Measurements from ENCODE around the gene CCDC63. TPM values are rescaled to one million over a fixed set of nuclear protein-coding genes. Genes with fewer than 3 reads are reported as not detected.

CCDC63 gene
- total RNA-seq, 2 experiments from 2014 or later = not detected

DNA sequence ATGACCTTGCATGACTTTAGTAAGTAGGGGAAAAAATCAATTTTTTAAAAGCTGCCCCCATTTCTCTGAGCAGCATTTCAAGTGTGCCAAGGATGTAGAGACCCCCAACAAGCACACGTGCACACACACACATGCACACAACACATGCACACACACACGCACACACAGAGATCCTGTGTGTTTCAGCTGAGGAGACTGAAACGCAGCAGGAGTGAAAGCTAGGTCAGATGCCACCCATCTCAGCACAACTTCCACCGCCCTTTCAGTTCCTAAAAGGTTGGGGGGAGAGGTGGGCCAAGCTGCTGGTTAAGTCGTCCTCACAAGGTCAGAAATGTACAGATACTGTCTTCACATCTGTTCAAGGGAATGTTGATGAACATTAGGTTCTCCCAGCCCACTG is 59.7 kb downstream of the CCDC63 start:
- H3K27me3 Mint-ChIP-seq = no peaks in the 10 kb centered on the region
- no peaks in the 10 kb centered on the region for H3K4me1 Mint-ChIP-seq
- H3K9me3 Mint-ChIP-seq (ENCODE audit: low read depth) = no peaks in the 10 kb centered on the region
- CTCF ChIA-PET = interaction anchor here (2.6 kb wide), 1 partner anchor 11 kb away, joined by 9 read pairs; no protein-coding TSS in a partner anchor
- no peak overlapping the region for H3K4me3 Mint-ChIP-seq
- H3K27ac Mint-ChIP-seq = no peak overlapping the region
- ATAC-seq = no peak
- no peaks in the 10 kb centered on the region for H3K36me3 Mint-ChIP-seq
- no peak for DNase-seq

DNA sequence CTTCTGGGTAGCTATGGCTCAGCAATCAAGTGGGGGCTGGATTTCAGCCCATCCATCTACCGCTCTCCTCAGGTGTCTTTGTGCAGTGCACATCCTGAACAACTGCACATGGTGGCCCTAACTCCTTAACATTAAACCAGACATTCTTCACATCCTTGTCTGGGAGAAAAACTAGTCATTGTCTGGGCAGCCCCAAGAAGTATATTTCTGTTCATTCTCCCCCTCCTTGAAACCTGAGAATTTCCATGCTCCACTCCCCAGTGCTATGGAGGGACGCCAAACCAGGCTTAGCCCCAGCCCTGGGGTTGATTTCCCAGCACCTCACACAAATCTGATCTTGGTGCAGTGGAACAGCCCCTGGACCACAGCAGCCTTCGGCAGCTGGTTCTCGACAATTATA is 60.2 kb downstream of the CCDC63 start:
- Mint-ChIP-seq H3K36me3 (no peaks in the 10 kb centered on the region), H3K27ac (no peak overlapping the region), H3K4me3 (no peak overlapping the region), H3K4me1 (no peaks in the 10 kb centered on the region), H3K9me3 (ENCODE audit: low read depth) (no peaks in the 10 kb centered on the region), H3K27me3 (no peaks in the 10 kb centered on the region)
- ATAC-seq (no peak), DNase-seq (no peak)
- CTCF ChIA-PET = interaction anchor here (2.6 kb wide), 1 partner anchor 11 kb away, joined by 9 read pairs; no protein-coding TSS in a partner anchor

DNA sequence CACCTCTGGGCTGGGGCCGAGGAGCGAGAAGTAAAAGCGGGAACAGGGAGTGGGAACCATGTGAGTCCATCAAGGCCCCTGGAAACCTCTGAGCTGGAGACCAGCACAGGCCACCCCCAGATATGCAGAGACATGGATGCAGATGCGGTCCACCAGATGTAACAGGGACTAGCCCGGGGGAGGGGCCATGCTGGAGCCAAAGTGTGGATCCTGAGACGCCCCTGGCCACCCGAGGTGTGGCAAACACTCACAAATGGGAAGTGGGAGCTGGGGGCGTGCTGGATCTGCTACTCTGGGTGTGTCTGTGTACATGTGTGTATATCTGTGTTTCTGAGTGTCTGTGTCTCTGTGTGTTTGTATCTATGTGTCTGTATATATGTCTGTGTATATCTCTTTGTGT is 60.8 kb downstream of the CCDC63 start:
- ATAC-seq = no peak

DNA sequence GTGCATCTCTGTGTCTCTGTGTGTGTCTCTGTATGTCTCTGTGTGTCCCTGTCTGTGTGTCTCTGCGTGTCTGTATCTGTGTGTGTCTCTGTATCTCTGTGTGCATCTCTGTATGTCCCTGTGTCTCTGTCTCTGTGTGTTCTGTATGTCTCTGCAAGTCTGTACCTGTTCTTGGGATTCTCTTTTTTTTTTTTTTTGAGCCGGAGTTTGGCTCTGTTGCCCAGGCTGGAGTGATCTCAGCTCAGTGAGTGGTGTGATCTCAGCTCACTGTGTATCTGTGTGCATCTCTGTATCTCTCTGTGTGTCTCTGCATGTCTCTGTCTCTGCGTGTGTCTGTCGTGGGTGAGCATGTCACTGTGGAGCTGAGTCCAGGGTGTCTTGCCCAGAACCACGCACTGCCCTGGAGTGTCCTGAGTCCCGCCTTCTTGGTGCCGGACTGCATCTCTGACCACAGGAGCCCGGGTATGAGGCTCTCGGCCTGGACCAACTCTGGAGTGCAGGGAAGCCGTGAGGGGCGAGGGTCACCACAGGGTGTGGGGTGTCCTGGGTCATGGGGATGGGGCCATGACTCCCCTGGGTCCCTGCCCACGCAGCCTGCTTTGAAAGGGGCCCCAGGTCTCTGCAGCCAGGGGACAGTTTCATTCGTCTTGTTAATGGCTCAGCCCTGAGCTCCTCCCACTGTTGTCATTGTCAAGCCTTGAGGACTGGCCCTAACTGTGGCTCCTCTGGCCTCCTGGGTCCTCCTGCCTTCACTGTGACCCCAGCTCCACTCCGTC is 61.8 kb downstream of the CCDC63 start:
- Mint-ChIP-seq H3K36me3 (no peaks in the 10 kb centered on the region), H3K4me1 (no peaks in the 10 kb centered on the region), H3K9me3 (ENCODE audit: low read depth) (no peaks in the 10 kb centered on the region), H3K27ac (no peak overlapping the region), H3K27me3 (no peaks in the 10 kb centered on the region), H3K4me3 (no peak overlapping the region)
- CTCF ChIA-PET = interaction anchor here (0.6 kb wide), 1 partner anchor 396 kb away, joined by 3 read pairs; no protein-coding TSS in a partner anchor
- no peak for DNase-seq
- no peak for ATAC-seq

More for the DNA sequence above, 60.8 kb downstream of the CCDC63 start:
- H3K36me3 Mint-ChIP-seq = no peaks in the 10 kb centered on the region
- no peaks in the 10 kb centered on the region for H3K9me3 Mint-ChIP-seq (ENCODE audit: low read depth)
- CTCF ChIA-PET = interaction anchor here (2.6 kb wide), 1 partner anchor 12 kb away, joined by 9 read pairs; no protein-coding TSS in a partner anchor
- no peaks in the 10 kb centered on the region for H3K4me1 Mint-ChIP-seq
- no peak for DNase-seq
- H3K27ac Mint-ChIP-seq = no peak overlapping the region
- H3K4me3 Mint-ChIP-seq = no peak overlapping the region
- no peaks in the 10 kb centered on the region for H3K27me3 Mint-ChIP-seq

DNA sequence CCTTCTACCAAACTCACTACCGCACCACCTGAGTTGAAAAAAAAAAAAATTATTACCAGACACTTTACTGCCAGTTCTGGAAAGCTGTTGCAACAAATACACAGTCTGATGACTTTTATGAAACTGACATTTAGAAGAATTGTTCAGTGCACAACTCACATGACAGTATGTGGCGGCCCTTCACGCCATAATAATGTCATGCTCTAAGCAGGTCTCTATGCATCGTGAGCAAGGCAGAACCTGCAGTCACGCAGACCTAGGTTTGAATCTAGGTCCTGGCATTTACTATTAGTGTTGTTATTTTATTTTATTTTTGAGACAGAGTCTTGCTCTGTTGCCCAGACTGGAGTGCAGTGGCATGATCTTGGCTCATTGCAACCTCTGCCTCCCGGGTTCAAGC is 65.5 kb downstream of the CCDC63 start:
- peaks cover 10% of the 10 kb centered on the region for H3K27me3 Mint-ChIP-seq
- no peak for DNase-seq
- CTCF ChIA-PET = no interaction called here

DNA sequence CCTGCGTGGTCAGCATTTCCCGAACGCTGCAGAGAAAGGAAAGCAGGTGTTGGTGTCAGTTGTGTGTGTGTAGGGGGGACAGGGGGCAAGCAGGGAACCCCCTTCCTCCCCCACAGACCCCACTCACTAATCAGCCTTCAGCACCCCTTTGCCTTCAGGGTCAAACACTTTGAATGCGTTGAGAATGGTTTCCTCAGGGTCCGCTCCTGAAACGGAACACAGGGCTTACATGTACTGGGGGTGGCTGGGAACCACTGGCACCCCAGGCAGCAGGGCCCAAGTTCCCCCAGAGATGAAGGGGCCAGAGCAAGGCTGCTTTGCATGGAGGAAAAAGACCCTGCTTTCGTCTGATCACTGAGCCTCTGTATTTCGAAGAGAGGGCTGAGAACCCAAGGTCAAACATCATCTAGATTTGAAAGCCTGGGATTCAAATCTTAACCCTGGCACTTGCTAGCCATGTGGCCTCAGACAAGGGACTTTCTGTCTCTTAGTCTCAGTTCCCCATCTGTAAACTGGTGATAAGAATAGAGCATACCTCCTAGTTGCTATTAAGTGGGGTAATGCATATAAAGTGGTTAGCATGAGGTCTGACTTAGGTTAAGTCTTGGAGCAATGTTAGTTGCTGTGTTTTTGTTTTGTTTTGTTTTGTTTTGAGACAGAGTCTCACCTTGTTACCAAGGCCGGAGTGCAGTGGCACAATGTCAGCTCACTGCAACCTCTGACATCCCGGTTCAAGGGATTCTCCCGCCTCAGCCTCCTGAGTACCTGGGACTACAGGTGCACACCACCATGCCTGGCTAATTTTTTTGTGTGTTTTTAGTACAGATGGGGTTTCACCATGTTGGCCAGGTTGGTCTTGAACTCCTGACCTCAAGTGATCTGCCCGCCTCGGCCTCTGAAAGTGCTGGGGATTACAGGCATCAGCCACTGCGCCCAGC is 66.6 kb downstream of the CCDC63 start:
- H3K4me1 Mint-ChIP-seq = no peaks in the 10 kb centered on the region
- ATAC-seq = no peak
- no peak overlapping the region for H3K4me3 Mint-ChIP-seq
- no peaks in the 10 kb centered on the region for H3K9me3 Mint-ChIP-seq (ENCODE audit: low read depth)
- no peaks in the 10 kb centered on the region for H3K36me3 Mint-ChIP-seq
- no peak for DNase-seq
- peaks cover 14% of the 10 kb centered on the region for H3K27me3 Mint-ChIP-seq
- no peak overlapping the region for H3K27ac Mint-ChIP-seq
- CTCF ChIA-PET = interaction anchor here (0.5 kb wide), 1 partner anchor 314 kb away, joined by 3 read pairs; no protein-coding TSS in a partner anchor

More for the DNA sequence above, 65.5 kb downstream of the CCDC63 start:
- H3K27ac Mint-ChIP-seq = no peak overlapping the region
- no peaks in the 10 kb centered on the region for H3K4me1 Mint-ChIP-seq
- no peaks in the 10 kb centered on the region for H3K36me3 Mint-ChIP-seq
- no peak overlapping the region for H3K4me3 Mint-ChIP-seq
- no peak for ATAC-seq
- H3K9me3 Mint-ChIP-seq (ENCODE audit: low read depth) = no peaks in the 10 kb centered on the region

DNA sequence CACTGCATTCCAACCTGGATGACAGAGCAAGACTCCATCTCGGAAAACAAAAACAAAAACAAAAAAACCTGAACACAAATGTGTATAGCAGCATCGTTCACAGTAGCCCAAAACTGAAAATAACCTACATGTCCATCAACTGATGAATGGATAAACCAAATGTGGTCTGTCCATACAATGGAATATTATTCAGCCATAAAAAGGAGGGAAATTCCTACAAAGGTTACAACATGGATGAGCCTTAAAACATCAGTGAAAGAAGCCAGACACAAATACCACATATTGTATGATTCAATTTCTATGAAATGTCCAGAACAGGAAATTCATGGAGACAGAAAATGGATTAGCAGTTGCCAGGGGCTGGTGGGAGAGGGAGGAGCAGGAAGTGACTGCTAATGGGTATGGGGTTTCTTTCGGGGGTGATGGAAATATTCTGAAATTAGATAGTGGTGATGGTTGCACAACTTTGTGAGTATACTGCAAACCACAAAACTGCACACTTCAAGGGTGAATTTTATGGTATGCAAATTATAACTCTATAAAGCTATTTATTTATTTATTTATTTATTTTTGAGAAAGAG is 69.6 kb downstream of the CCDC63 start:
- no peaks in the 10 kb centered on the region for H3K36me3 Mint-ChIP-seq
- H3K9me3 Mint-ChIP-seq (ENCODE audit: low read depth) = no peaks in the 10 kb centered on the region
- no peak overlapping the region for H3K4me3 Mint-ChIP-seq
- DNase-seq (no peak), ATAC-seq (no peak)
- no peaks in the 10 kb centered on the region for H3K4me1 Mint-ChIP-seq
- H3K27ac Mint-ChIP-seq = no peak overlapping the region
- CTCF ChIA-PET = no interaction called here
- H3K27me3 Mint-ChIP-seq = peaks cover 14% of the 10 kb centered on the region

DNA sequence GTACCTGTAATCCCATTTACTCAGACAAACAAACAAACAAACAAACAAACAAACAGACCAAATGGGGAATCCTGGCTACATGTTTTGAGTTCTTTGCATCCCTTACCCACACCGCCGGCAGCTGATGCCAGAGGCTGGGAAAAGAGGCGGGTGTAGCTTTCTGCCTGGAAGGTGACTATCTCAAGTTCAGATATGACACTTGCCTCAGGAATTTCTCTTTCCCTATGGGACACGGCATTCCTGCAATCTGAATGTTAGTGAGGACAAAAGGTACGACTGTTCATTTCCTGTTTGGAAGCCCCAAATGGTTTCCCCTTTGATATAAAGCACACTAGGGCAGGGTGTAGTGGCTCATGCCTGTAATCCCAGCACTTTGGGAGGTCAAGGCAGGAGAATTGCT is 70.7 kb downstream of the CCDC63 start:
- Mint-ChIP-seq H3K4me3 (no peak overlapping the region), H3K27me3 (peaks cover 14% of the 10 kb centered on the region), H3K36me3 (no peaks in the 10 kb centered on the region), H3K4me1 (no peaks in the 10 kb centered on the region), H3K27ac (no peak overlapping the region), H3K9me3 (ENCODE audit: low read depth) (no peaks in the 10 kb centered on the region)
- CTCF ChIA-PET = no interaction called here
- no peak for ATAC-seq
- DNase-seq = no peak

DNA sequence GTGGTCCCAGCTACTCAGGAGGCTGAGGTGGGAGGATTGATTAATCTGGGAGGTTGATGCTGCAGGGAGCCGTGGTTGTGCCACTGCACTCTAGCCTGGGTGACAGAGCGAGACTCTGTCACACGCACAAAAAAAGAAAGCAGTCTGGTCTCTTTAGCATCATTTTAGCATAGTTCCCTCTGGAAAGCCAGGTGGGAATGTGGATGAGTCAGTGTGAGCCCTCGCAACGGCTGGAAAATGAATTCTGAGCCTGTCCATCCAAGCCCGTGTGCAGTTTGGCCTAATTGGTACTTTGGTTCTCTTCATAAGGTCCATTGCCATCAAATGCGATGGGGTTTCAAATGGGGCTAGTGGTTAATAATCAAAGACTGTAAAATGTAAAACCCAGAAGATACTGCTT is 71.2 kb downstream of the CCDC63 start:
- Mint-ChIP-seq H3K9me3 (ENCODE audit: low read depth) (no peaks in the 10 kb centered on the region), H3K36me3 (no peaks in the 10 kb centered on the region), H3K27ac (no peak overlapping the region), H3K4me3 (no peak overlapping the region), H3K27me3 (peaks cover 14% of the 10 kb centered on the region), H3K4me1 (no peaks in the 10 kb centered on the region)
- DNase-seq (no peak), ATAC-seq (no peak)
- CTCF ChIA-PET = no interaction called here

DNA sequence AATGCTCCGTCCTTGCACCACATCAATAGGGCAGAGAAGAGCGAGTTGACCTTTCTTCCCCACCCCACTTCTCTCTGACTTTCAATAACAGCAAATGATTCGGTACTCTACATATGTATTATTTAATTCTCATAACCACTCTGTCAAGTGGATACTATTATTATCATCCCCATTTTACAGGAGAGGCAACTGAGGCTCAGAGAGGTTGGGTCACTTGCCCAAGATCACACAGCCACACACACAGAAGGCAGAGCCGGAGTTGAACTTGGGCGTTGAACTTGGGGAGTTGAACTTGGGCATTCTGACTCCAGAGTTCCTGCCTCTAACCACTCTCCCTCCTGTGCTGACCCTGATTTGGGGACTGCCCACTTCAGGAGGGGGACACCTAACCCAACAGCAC is 72.9 kb downstream of the CCDC63 start:
- H3K27me3 Mint-ChIP-seq = peaks cover 11% of the 10 kb centered on the region
- no peaks in the 10 kb centered on the region for H3K36me3 Mint-ChIP-seq
- H3K27ac Mint-ChIP-seq = no peak overlapping the region
- CTCF ChIA-PET = no interaction called here
- DNase-seq (no peak), ATAC-seq (no peak)
- H3K4me1 Mint-ChIP-seq = no peaks in the 10 kb centered on the region
- H3K4me3 Mint-ChIP-seq = no peak overlapping the region
- H3K9me3 Mint-ChIP-seq (ENCODE audit: low read depth) = no peaks in the 10 kb centered on the region

DNA sequence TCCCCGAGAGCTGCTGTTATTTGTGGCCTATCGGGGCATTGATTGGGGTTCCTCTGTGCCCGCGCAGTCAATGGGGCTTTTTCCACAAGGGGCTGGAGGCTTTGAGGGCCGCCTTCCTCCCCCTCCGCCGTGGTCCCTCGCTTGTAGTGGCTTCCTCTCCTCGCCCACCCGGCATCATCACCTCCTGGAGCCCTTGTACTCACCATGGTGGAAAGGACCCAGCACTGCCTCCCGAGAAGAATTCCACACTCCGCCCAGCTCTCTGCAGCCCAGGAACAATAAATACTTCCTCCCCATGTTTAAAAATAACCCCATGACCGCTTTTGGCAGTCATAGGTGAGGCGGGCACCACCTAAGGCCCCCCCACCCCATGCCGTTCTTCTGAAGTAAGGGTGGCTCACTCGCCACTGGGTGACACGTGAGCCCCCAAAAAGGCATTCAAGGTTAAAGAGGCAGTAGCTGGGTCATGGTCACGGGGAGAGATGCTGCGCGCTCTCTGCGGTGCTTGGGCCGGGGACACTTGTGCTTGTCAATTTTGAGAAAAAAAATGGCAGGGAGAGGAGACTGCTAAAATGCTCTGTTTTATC is 73.6 kb downstream of the CCDC63 start, which contains the start of gene MYL2:
TSS of gene MYL2 (minus strand) at position 256 of the 587 bp plus-strand sequence. CDS start at position 206, 50 bp downstream.
- CTCF ChIA-PET = no interaction called here
- DNase-seq (no peak), ATAC-seq (no peak)
- H3K27me3 Mint-ChIP-seq = peaks cover 12% of the 10 kb centered on the region
- no peaks in the 10 kb centered on the region for H3K9me3 Mint-ChIP-seq (ENCODE audit: low read depth)
- no peaks in the 10 kb centered on the region for H3K36me3 Mint-ChIP-seq
- H3K4me1 Mint-ChIP-seq = no peaks in the 10 kb centered on the region
- H3K27ac Mint-ChIP-seq = no peak within 1 kb of the TSS
- no peak within 1 kb of the TSS for H3K4me3 Mint-ChIP-seq

DNA sequence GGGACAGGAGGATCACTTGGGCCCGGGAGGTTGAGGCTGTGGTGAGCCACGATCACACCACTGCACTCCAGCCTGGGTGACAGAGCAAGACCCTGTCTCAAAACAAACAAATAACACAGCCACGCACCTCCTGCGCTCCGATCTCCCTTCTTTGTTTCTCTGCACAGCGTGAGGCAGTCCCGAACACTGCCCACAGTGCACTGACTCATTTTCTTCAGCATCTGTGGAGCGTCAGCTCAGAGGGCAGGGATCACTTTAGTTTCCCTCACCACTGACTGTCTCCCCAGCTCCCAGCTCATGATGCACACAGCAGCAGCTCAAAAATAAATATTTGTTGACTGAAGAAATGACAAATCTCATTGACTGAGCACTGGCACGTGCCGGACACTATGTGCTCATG is 74.5 kb downstream of the CCDC63 start:
- H3K4me3 Mint-ChIP-seq = no peak overlapping the region
- no peaks in the 10 kb centered on the region for H3K9me3 Mint-ChIP-seq (ENCODE audit: low read depth)
- no peaks in the 10 kb centered on the region for H3K36me3 Mint-ChIP-seq
- CTCF ChIA-PET = no interaction called here
- no peak overlapping the region for H3K27ac Mint-ChIP-seq
- ATAC-seq = no peak
- DNase-seq = no peak
- peaks cover 17% of the 10 kb centered on the region for H3K27me3 Mint-ChIP-seq
- no peaks in the 10 kb centered on the region for H3K4me1 Mint-ChIP-seq

DNA sequence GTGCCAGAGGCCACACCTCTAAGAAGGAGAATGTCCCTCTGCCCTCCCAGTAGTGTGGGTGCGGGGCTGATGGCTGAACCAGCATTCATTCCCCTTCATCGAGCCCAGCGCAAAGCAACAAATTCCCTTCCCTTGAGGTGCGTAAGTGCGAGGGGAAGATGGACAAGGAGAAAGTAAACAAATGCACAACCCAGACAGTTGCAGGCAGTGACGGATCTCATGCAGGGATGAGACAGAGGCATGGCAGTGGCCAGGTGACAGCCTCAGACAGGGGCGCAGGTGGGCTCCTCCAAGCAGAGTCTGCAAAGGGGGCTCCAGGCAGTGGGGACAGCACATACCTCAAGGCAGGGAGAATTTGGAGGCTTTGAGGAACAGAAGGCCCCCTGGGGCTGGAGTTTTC is 75.9 kb downstream of the CCDC63 start:
- DNase-seq = no peak
- Mint-ChIP-seq H3K27ac (no peak overlapping the region), H3K4me1 (no peaks in the 10 kb centered on the region), H3K9me3 (ENCODE audit: low read depth) (no peaks in the 10 kb centered on the region), H3K36me3 (no peaks in the 10 kb centered on the region), H3K4me3 (no peak overlapping the region), H3K27me3 (peaks cover 15% of the 10 kb centered on the region)
- no peak for ATAC-seq
- CTCF ChIA-PET = interaction anchor here (0.9 kb wide), 1 partner anchor 14 kb away, joined by 3 read pairs; no protein-coding TSS in a partner anchor
